Measurements from ENCODE around the gene COL25A1.

- no peak for TF ChIP-seq SUZ12 (IDR thresholded peaks at IDR 0.05; ENCODE audit: extremely low read depth, insufficient read depth, insufficient read length)
- no peak for TF ChIP-seq YY1 (IDR thresholded peaks at IDR 0.05; ENCODE audit: insufficient read depth, insufficient read length)
Measured at GRCh38 chr4:108972613-108973283, 329.7 kb downstream of the COL25A1 start.

All from NT2/D1 (cell line).